H9 (cell line): ENCODE measurements around the gene SPIRE2. TPM values are rescaled to one million over a fixed set of nuclear protein-coding genes. Genes with fewer than 3 reads are reported as not detected.

Experiments used
- DNase-seq: peaks from one replicate; pipeline ENCODE4 v3.0.0-alpha.2; 2017
- H2AFZ ChIP-seq: one replicate; pipeline ENCODE4 v1.6.1; 2013; ENCODE audit warnings: mild to moderate bottlenecking, low read length, control low read depth, moderate library complexity
- H2AK5ac ChIP-seq: 2 replicates; pipeline ENCODE4 v1.6.1; 2013; ENCODE audit warnings: low read length, control low read depth, mixed read lengths; ENCODE audit not compliant: insufficient read length
- H2BK120ac ChIP-seq: one replicate; pipeline ENCODE4 v1.6.1; 2013; ENCODE audit warnings: low read depth, mild to moderate bottlenecking, low read length, control low read depth, inconsistent platforms; ENCODE audit not compliant: poor library complexity, severe bottlenecking
- H2BK12ac ChIP-seq: 2 replicates; pipeline ENCODE4 v1.6.1; 2013; ENCODE audit warnings: low read length, control low read depth, mixed read lengths, low read depth; ENCODE audit not compliant: insufficient read length
- H2BK15ac ChIP-seq: 2 replicates; pipeline ENCODE4 v1.6.1; 2013; ENCODE audit warnings: low read depth, low read length, control low read depth
- H2BK20ac ChIP-seq: one replicate; pipeline ENCODE4 v1.6.1; 2013; ENCODE audit warnings: low read depth, mild to moderate bottlenecking, low read length, control low read depth, inconsistent platforms; ENCODE audit not compliant: poor library complexity, severe bottlenecking
- H2BK5ac ChIP-seq: 2 replicates; pipeline ENCODE4 v1.6.1; 2013; ENCODE audit warnings: low read length, control low read depth, mixed read lengths; ENCODE audit not compliant: insufficient read length
- H3K14ac ChIP-seq: 2 replicates; pipeline ENCODE4 v1.6.1; 2013; ENCODE audit warnings: low read length, control low read depth; ENCODE audit not compliant: insufficient read depth
- H3K18ac ChIP-seq: 2 replicates; pipeline ENCODE4 v1.6.1; 2013; ENCODE audit warnings: low read depth, mild to moderate bottlenecking, mixed read lengths, low read length, control low read depth; ENCODE audit not compliant: insufficient read length
- H3K23ac ChIP-seq: 2 replicates; pipeline ENCODE4 v1.6.1; 2013; ENCODE audit warnings: low read length, control low read depth, mixed read lengths, low read depth; ENCODE audit not compliant: insufficient read length
- H3K23me2 ChIP-seq: 2 replicates; pipeline ENCODE4 v1.6.1; 2013; ENCODE audit warnings: low read depth, mild to moderate bottlenecking, mixed read lengths, low read length, control low read depth; ENCODE audit not compliant: insufficient read length, poor library complexity, severe bottlenecking
- H3K27ac ChIP-seq: 2 replicates; pipeline ENCODE4 v1.5.1; 2013; ENCODE audit warnings: low read length, control low read depth, mixed read lengths, low read depth; ENCODE audit not compliant: insufficient read length
- H3K27me3 ChIP-seq: 2 replicates; pipeline ENCODE4 v1.6.1; 2013; ENCODE audit warnings: low read length, control low read depth, inconsistent platforms; ENCODE audit not compliant: insufficient read depth
- H3K4ac ChIP-seq: 2 replicates; pipeline ENCODE4 v1.6.1; 2013; ENCODE audit warnings: low read depth, mild to moderate bottlenecking, control low read depth, inconsistent platforms, low read length, moderate library complexity
- H3K4me1 ChIP-seq: 2 replicates; pipeline ENCODE4 v1.6.1; 2013; ENCODE audit warnings: low read length, control low read depth, inconsistent platforms; ENCODE audit not compliant: insufficient read depth
- H3K4me2 ChIP-seq: 2 replicates; pipeline ENCODE4 v1.6.1; 2013; ENCODE audit warnings: low read length, control low read depth, mixed read lengths; ENCODE audit not compliant: insufficient read length, insufficient read depth
- H3K56ac ChIP-seq: 2 replicates; pipeline ENCODE4 v1.6.1; 2013; ENCODE audit warnings: low read depth, mild to moderate bottlenecking, mixed read lengths, low read length, control low read depth; ENCODE audit not compliant: insufficient read length
- H3K79me1 ChIP-seq: 2 replicates; pipeline ENCODE4 v1.6.1; 2013; ENCODE audit warnings: low read depth, mild to moderate bottlenecking, moderate library complexity, low read length, control low read depth, inconsistent platforms; ENCODE audit not compliant: insufficient read depth, poor library complexity, severe bottlenecking
- H3K79me2 ChIP-seq: 2 replicates; pipeline ENCODE4 v1.6.1; 2013; ENCODE audit warnings: low read length, control low read depth, inconsistent platforms; ENCODE audit not compliant: insufficient read depth
- H3K9ac ChIP-seq: 2 replicates; pipeline ENCODE4 v1.6.1; 2013; ENCODE audit warnings: low read length, control low read depth, mixed read lengths; ENCODE audit not compliant: insufficient read length; ENCODE audit errors: extremely low read depth
- H3K9me3 ChIP-seq: one replicate; pipeline ENCODE4 v1.6.1; 2013; ENCODE audit warnings: low read depth, low read length, inconsistent platforms; ENCODE audit not compliant: control insufficient read depth
- H3T11ph ChIP-seq: one replicate; pipeline ENCODE4 v1.6.1; 2013; ENCODE audit warnings: mild to moderate bottlenecking, low read length, control low read depth, inconsistent platforms
- H4K20me1 ChIP-seq: one replicate; pipeline ENCODE4 v1.6.1; 2013; ENCODE audit not compliant: control insufficient read depth, insufficient read length, insufficient read depth
- H4K5ac ChIP-seq: 2 replicates; pipeline ENCODE4 v1.6.1; 2013; ENCODE audit warnings: low read depth, mild to moderate bottlenecking, mixed read lengths, low read length, control low read depth; ENCODE audit not compliant: insufficient read length
- H4K8ac ChIP-seq: replicated peaks from 2 replicates; pipeline ENCODE4 v1.6.1; 2013; ENCODE audit warnings: low read length, control low read depth, mixed read lengths, low read depth; ENCODE audit not compliant: insufficient read length
- H4K91ac ChIP-seq: 2 replicates; pipeline ENCODE4 v1.6.1; 2013; ENCODE audit warnings: low read depth, mild to moderate bottlenecking, moderate library complexity, mixed read lengths, low read length, control low read depth; ENCODE audit not compliant: insufficient read length
- H3K27ac Mint-ChIP-seq, 3 experiments: 2 replicates in 2 of 3; 3 replicates in 1 of 3; pipeline ENCODE4 v1.8.0; 2020 to 2021; ENCODE audit warnings: mixed read lengths in 3 of 3, mild to moderate bottlenecking in 1 of 3, moderate library complexity in 1 of 3
- H3K27me3 Mint-ChIP-seq: 2 replicates; pipeline ENCODE4 v1.8.0; 2021; ENCODE audit warnings: low read depth, mild to moderate bottlenecking, moderate library complexity, mixed read lengths
- H3K36me3 Mint-ChIP-seq, 3 experiments: 2 replicates in 2 of 3; 3 replicates in 1 of 3; pipeline ENCODE4 v1.8.0; 2020 to 2021; ENCODE audit warnings: low read depth in 3 of 3, mixed read lengths in 3 of 3; ENCODE audit not compliant: insufficient read depth in 1 of 3
- H3K4me1 Mint-ChIP-seq, 2 experiments: 2 replicates each; pipeline ENCODE4 v1.8.0; 2020; ENCODE audit warnings: mixed read lengths in 2 of 2
- H3K4me3 Mint-ChIP-seq, 2 experiments: 2 replicates in 1 of 2; 3 replicates in 1 of 2; pipeline ENCODE4 v1.8.0; 2020 to 2021; ENCODE audit warnings: mild to moderate bottlenecking in 2 of 2, mixed read lengths in 2 of 2, moderate library complexity in 1 of 2
- H3K9me3 Mint-ChIP-seq, 2 experiments: 2 replicates in 1 of 2; 3 replicates in 1 of 2; pipeline ENCODE4 v1.8.0; 2020; ENCODE audit warnings: mild to moderate bottlenecking in 2 of 2, mixed read lengths in 2 of 2, moderate library complexity in 1 of 2
- WGBS: extraction: QIAGEN DNeasy Blood & Tissue Kit; methylation state at CpG from one replicate; pipeline ENCODE4 v1.1.7; 2013; ENCODE audit warnings: missing lambda C conversion rate, low lambda C conversion rate, mixed read lengths; ENCODE audit not compliant: insufficient read length; ENCODE audit errors: extremely low coverage; 5-methylcytosine and 5-hydroxymethylcytosine counted together
- total RNA-seq: library from RNA; stranded (reverse); gene quantifications from 2 replicates; pipeline ENCODE4 v1.2.1, GENCODE V29; 2021
- TF ChIP-seq, protein P1 (sequence below): fragments of 200-600 bp; sonication (generic); conservative IDR thresholded peaks from 3 replicates; pipeline ENCODE4 v1.8.0; 2021; ENCODE audit warnings: antibody characterized with exemption, mild to moderate bottlenecking

The SPIRE2 gene
- total RNA-seq, 1 experiment from 2014 or later: 6.9 TPM

DNA sequence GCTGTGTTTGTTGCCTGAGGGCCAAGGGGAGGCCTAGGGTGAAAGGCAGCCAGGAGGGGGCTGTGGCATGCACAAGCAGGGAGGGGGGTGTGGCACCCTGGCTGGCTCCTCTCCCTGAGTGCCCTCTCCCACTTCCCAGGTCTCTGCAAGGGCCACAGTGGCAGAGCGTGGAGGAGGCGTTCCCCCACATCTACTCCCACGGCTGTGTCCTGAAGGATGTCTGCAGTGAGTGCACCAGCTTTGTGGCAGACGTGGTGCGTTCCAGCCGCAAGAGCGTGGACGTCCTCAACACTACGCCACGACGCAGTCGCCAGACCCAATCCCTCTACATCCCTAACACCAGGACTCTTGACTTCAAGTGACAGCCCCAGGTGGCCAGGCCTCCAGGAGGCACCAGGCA is 41.6 kb downstream of the SPIRE2 start:
- no peaks in the 10 kb centered on the region for H3K79me1 ChIP-seq
- H2AFZ ChIP-seq: no peak overlapping the region
- no peak overlapping the region for H3K18ac ChIP-seq
- H3K9me3 ChIP-seq: peaks cover 5% of the 10 kb centered on the region
- WGBS: no CpG with 5 or more reads among the region's 12 CpGs
- H3K9me3 Mint-ChIP-seq: peaks cover 10 to 15% of the 10 kb centered on the region in 2 experiments
- no peak overlapping the region for H2BK120ac ChIP-seq
- H3K4me1 Mint-ChIP-seq: peaks cover 3 to 9% of the 10 kb centered on the region in 2 experiments; a peak in 2 of 4 replicates
- no peak overlapping the region for H3T11ph ChIP-seq
- no peak overlapping the region for H3K56ac ChIP-seq
- DNase-seq: no peak
- no peaks in the 10 kb centered on the region for H4K20me1 ChIP-seq
- no peaks in the 10 kb centered on the region for H3K27me3 ChIP-seq
- H3K27ac ChIP-seq: no peak overlapping the region
- no peak overlapping the region for H2BK20ac ChIP-seq
- H3K23ac ChIP-seq: no peak overlapping the region
- no peaks in the 10 kb centered on the region for H3K4me1 ChIP-seq
- no peak overlapping the region for H2BK5ac ChIP-seq
- H3K79me2 ChIP-seq: no peaks in the 10 kb centered on the region
- no peak overlapping the region for H3K4me2 ChIP-seq
- H4K8ac ChIP-seq: no peak overlapping the region
- no peak overlapping the region for H2AK5ac ChIP-seq
- H3K36me3 Mint-ChIP-seq: peaks cover 14 to 23% (median 19%) of the 10 kb centered on the region in 3 experiments
- TF ChIP-seq, protein P1, sequence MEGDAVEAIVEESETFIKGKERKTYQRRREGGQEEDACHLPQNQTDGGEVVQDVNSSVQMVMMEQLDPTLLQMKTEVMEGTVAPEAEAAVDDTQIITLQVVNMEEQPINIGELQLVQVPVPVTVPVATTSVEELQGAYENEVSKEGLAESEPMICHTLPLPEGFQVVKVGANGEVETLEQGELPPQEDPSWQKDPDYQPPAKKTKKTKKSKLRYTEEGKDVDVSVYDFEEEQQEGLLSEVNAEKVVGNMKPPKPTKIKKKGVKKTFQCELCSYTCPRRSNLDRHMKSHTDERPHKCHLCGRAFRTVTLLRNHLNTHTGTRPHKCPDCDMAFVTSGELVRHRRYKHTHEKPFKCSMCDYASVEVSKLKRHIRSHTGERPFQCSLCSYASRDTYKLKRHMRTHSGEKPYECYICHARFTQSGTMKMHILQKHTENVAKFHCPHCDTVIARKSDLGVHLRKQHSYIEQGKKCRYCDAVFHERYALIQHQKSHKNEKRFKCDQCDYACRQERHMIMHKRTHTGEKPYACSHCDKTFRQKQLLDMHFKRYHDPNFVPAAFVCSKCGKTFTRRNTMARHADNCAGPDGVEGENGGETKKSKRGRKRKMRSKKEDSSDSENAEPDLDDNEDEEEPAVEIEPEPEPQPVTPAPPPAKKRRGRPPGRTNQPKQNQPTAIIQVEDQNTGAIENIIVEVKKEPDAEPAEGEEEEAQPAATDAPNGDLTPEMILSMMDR: no peak
- peaks cover 5% of the 10 kb centered on the region for H3K23me2 ChIP-seq
- no peak overlapping the region for H3K9ac ChIP-seq
- H3K27me3 Mint-ChIP-seq: no peaks in the 10 kb centered on the region
- no peak overlapping the region for H3K27ac Mint-ChIP-seq
- no peak overlapping the region for H4K91ac ChIP-seq
- no peak overlapping the region for H2BK12ac ChIP-seq
- no peak overlapping the region for H2BK15ac ChIP-seq
- H3K14ac ChIP-seq: no peak overlapping the region
- no peak overlapping the region for H3K4ac ChIP-seq
- no peak overlapping the region; a peak in 1 of 5 replicates for H3K4me3 Mint-ChIP-seq
- no peak overlapping the region for H4K5ac ChIP-seq
